ENCODE data around the gene CFAP20DC.

DNA sequence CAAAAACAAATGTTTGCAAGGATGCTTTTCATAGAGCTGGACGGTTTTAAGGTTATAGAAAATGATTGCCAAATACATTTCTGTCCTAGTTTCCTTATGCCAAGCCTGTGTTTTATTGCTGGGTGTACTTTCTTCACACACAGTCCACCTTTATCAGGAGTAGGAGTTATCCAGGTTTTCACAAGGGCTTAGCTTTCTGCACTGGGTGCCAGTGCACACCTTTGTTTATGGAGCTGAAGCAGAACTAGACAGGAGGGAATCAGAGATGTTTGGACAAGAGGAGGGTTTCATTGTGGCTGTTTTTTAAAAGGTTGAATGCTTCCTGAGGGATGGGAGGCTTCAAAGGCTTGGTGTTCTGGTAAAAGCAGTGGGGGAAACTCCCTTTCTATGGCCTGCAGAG is 353.7 kb downstream of the CFAP20DC start:
- TF ChIP-seq, protein P1, sequence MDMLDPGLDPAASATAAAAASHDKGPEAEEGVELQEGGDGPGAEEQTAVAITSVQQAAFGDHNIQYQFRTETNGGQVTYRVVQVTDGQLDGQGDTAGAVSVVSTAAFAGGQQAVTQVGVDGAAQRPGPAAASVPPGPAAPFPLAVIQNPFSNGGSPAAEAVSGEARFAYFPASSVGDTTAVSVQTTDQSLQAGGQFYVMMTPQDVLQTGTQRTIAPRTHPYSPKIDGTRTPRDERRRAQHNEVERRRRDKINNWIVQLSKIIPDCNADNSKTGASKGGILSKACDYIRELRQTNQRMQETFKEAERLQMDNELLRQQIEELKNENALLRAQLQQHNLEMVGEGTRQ (IDR thresholded peaks at IDR 0.05; ENCODE audit: low read depth, low read length), result no peak
- TF ChIP-seq, protein P1 (CRISPR knock-in tag; IDR thresholded peaks at IDR 0.05; ENCODE audit: borderline replicate concordance), result no peak
- TF ChIP-seq PRDM10 (CRISPR knock-in tag; IDR thresholded peaks at IDR 0.05; ENCODE audit: low read depth) (no peak), ZNF274 (CRISPR knock-in tag; IDR thresholded peaks at IDR 0.05) (no peak), HNF1A (IDR thresholded peaks at IDR 0.05; ENCODE audit: low read depth) (no peak), HNF1A (CRISPR knock-in tag; IDR thresholded peaks at IDR 0.05; ENCODE audit: borderline replicate concordance) (no peak), JARID2 (CRISPR knock-in tag; IDR thresholded peaks at IDR 0.05; ENCODE audit: insufficient replicate concordance) (no peak), GPN1 (CRISPR knock-in tag; IDR thresholded peaks at IDR 0.05; ENCODE audit: borderline replicate concordance) (no peak), ZNF563 (CRISPR knock-in tag; IDR thresholded peaks at IDR 0.05) (no peak)
- TF ChIP-seq, protein P2, sequence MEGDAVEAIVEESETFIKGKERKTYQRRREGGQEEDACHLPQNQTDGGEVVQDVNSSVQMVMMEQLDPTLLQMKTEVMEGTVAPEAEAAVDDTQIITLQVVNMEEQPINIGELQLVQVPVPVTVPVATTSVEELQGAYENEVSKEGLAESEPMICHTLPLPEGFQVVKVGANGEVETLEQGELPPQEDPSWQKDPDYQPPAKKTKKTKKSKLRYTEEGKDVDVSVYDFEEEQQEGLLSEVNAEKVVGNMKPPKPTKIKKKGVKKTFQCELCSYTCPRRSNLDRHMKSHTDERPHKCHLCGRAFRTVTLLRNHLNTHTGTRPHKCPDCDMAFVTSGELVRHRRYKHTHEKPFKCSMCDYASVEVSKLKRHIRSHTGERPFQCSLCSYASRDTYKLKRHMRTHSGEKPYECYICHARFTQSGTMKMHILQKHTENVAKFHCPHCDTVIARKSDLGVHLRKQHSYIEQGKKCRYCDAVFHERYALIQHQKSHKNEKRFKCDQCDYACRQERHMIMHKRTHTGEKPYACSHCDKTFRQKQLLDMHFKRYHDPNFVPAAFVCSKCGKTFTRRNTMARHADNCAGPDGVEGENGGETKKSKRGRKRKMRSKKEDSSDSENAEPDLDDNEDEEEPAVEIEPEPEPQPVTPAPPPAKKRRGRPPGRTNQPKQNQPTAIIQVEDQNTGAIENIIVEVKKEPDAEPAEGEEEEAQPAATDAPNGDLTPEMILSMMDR (CRISPR knock-in tag; IDR thresholded peaks at IDR 0.05), result no peak

Data from HepG2 (cell line).